ENCODE measurements around the gene SVBP.

GRCh38 chr1:42841440-42842147 is 24.4 kb upstream of the SVBP start:
- TF ChIP-seq CTCF (IDR thresholded peaks at IDR 0.05), result no peak
- TF ChIP-seq POLR2A (IDR thresholded peaks at IDR 0.05), result no peak
- TF ChIP-seq POLR2AphosphoS5 (IDR thresholded peaks at IDR 0.05), result no peak
